Type B pancreatic cell (in vitro differentiated cells): ENCODE measurements around the gene RBCK1. TPM values are rescaled to one million over a fixed set of nuclear protein-coding genes. Genes with fewer than 3 reads are reported as not detected.
A peak's percentile ranks its signal among the peaks of the same experiment; 100 is the strongest.

Experiments
- DNase-seq: peaks from one replicate; pipeline ENCODE4 v3.0.0; 2021; ENCODE audit warnings: mixed read lengths; ENCODE audit not compliant: unreplicated experiment; ENCODE audit errors: extremely low spot score
- H3K27ac Mint-ChIP-seq: 2 replicates; pipeline ENCODE4 v1.8.0; 2021; ENCODE audit warnings: mild to moderate bottlenecking, mixed read lengths
- H3K27me3 Mint-ChIP-seq: 2 replicates; pipeline ENCODE4 v1.8.0; 2021; ENCODE audit warnings: mixed read lengths
- H3K36me3 Mint-ChIP-seq: 2 replicates; pipeline ENCODE4 v1.8.0; 2021; ENCODE audit warnings: mixed read lengths
- H3K4me1 Mint-ChIP-seq: one replicate; pipeline ENCODE4 v1.8.0; 2021; ENCODE audit warnings: mixed read lengths; ENCODE audit not compliant: unreplicated experiment
- H3K4me3 Mint-ChIP-seq: 2 replicates; pipeline ENCODE4 v1.8.0; 2021; ENCODE audit warnings: mild to moderate bottlenecking, mixed read lengths
- H3K9me3 Mint-ChIP-seq: 2 replicates; pipeline ENCODE4 v1.8.0; 2021; ENCODE audit warnings: mixed read lengths
- total RNA-seq: library from RNA; stranded (reverse); gene quantifications from 2 replicates; pipeline ENCODE4 v1.2.1, GENCODE V29; 2021; ENCODE audit warnings: low replicate concordance
- TF ChIP-seq, protein P1 (sequence below): fragments of 200-600 bp; sonication (generic); conservative IDR thresholded peaks from 2 replicates; pipeline ENCODE4 v1.5.0; 2021; ENCODE audit warnings: antibody characterized with exemption, mild to moderate bottlenecking

The RBCK1 gene
- total RNA-seq, 1 donor from 2014 or later, result 84.9 TPM

DNA sequence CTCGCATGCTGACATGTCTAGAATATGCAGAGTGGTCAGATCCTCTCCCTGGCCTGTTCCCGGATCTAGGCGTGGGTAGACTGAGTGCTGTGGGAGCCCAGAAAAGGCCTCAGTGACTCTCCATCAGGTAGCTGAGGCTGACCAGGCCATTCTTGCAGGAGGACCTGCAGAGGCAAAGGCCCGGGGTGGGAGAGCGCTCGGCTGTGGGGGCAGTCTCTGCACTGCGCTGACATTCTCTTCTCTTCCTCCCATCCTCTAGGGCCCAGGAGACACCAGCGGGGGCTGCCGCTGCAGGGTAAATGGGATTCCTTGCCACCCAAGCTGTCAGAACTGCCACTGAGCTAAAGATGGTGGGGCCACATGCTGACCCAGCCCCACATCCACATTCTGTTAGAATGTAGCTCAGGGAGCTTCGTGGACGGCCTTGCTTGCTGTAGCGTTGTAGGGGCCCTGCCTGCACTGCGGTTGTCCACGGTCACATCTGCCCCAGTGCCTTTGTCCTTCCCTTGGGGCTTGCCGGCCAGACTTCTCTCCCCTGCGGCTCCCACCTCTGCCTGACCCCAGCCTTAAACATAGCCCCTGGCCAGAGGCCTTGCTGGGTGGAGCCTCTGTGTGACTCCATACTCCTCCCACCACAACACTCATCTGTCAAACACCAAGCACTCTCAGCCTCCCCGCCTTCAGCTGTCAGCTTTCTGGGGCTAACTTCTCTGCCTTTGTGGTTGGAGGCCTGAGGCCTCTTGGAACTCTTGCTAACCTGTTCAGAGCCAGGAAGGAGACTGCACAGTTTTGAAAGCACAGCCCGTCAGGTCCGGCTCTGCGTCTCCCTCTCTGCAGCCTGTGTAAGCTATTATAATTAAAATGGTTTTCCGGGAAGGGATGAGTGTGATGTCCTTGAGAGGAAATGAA, 22.2 kb downstream of the RBCK1 start:
- Mint-ChIP-seq H3K4me3 (no peak overlapping the region), H3K27me3 (no peaks in the 10 kb centered on the region), H3K9me3 (no peaks in the 10 kb centered on the region), H3K4me1 (peaks cover 17% of the 10 kb centered on the region), H3K27ac (no peak overlapping the region), H3K36me3 (peaks cover 20% of the 10 kb centered on the region)
- TF ChIP-seq, protein P1, sequence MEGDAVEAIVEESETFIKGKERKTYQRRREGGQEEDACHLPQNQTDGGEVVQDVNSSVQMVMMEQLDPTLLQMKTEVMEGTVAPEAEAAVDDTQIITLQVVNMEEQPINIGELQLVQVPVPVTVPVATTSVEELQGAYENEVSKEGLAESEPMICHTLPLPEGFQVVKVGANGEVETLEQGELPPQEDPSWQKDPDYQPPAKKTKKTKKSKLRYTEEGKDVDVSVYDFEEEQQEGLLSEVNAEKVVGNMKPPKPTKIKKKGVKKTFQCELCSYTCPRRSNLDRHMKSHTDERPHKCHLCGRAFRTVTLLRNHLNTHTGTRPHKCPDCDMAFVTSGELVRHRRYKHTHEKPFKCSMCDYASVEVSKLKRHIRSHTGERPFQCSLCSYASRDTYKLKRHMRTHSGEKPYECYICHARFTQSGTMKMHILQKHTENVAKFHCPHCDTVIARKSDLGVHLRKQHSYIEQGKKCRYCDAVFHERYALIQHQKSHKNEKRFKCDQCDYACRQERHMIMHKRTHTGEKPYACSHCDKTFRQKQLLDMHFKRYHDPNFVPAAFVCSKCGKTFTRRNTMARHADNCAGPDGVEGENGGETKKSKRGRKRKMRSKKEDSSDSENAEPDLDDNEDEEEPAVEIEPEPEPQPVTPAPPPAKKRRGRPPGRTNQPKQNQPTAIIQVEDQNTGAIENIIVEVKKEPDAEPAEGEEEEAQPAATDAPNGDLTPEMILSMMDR, result no peak
- DNase-seq, result no peak

DNA sequence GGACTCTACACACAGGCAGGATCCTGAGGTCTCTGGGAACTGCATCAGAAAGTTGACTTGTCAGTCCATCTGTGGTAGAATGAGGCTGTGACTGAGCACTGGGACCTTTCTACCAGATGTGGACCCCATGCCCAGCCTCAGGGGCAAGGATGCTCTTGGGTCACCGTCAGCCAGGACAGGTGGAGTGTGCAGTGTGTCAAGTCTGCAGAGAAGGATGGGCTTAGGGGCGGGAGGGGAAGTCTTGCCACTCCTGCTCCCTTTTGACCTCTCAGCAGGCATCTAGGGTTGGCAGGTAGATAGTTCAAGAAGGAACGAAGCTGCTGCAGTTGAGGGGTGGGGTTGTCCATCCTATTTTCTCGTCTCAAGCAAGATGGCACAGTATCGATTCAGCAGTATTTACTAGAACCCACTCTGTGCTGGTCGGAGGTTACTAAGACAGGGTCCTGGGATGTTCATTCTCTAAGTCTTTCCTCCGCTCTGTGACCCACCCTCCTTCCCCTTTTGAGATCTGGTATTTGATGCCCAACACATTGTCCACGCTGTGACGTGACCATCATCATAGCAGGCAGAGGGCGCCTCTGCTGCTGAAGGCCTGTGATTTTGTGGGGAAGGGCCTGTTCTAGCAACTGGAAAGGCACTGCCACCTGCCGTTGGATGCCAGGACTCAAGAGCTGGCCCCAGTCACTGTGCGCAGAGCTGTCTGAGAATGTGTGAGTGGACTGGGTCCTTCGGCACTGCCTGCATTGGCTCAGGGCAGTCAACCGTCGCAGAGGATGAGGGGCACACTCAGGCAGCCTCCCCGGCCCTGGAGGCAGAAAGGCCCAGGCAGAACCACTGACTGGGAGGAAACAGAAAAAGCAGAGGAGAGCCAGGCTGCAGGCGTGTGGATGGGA, 23.2 kb downstream of the RBCK1 start:
- Mint-ChIP-seq H3K9me3 (no peaks in the 10 kb centered on the region), H3K27ac (peak overlapping the region; percentile 26), H3K4me1 (peaks cover 17% of the 10 kb centered on the region), H3K27me3 (no peaks in the 10 kb centered on the region), H3K36me3 (peaks cover 26% of the 10 kb centered on the region), H3K4me3 (no peak overlapping the region)
- DNase-seq, result no peak
- TF ChIP-seq, protein P1, result peak; percentile 73

DNA sequence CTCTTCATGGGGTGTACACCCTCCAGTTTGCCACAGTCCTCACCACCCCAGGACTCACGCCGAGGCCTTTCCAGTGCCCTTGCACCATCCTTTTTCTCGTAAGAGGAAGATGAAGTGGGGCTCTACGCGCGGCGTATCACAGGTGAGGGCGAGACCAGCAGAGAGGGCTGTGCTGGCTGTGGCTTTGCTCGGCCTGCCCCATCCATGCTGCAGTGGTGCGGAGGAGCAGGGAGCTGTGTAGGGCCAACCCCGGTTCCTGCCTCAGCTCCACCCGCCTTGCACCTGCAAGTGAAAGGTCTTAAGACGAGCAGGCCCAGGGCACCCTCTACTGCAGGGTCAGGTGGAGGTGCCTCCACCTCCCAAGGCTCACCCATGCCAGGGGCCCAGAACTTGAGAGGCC, 24.1 kb downstream of the RBCK1 start:
- H3K4me3 Mint-ChIP-seq, result no peak overlapping the region
- no peaks in the 10 kb centered on the region for H3K9me3 Mint-ChIP-seq
- no peak for DNase-seq

DNA sequence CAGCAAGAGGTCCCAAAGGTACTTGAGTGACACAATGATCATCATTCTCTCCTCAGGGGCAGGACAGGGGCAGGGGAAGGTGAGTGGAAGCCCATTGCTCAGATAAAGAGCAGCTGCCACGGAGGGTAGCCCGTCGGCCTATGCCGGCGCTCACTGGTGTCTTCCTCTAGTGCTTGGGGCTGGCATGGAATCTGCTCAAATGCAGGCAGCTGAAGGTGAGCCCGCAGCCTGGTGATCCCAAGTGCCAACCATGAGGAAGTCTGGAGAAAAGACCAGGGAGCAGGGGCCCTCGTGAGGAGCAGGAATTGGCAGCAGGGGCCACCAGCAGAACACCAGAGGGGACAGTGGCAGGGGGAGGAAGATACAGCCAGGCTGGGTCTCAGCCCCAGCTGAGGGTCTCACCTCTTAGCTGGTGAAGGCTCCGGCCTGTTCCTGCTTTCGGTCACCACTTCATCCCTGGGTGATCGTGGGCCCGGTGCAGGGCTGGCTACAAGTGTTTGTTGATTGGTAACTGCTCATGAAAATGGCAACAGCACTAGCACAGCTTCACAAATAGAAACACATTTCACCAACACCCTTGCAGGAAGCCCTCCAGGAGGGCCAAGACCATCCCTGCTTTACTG, 24.7 kb downstream of the RBCK1 start:
- Mint-ChIP-seq H3K9me3 (no peaks in the 10 kb centered on the region), H3K27me3 (no peaks in the 10 kb centered on the region), H3K27ac (no peak overlapping the region), H3K36me3 (peaks cover 23% of the 10 kb centered on the region), H3K4me3 (no peak overlapping the region), H3K4me1 (peaks cover 17% of the 10 kb centered on the region)
- TF ChIP-seq, protein P1, result no peak
- no peak for DNase-seq

More for the DNA sequence above, 24.1 kb downstream of the RBCK1 start:
- TF ChIP-seq, protein P1, result no peak
- H3K27ac Mint-ChIP-seq, result no peak overlapping the region
- peaks cover 17% of the 10 kb centered on the region for H3K4me1 Mint-ChIP-seq
- no peaks in the 10 kb centered on the region for H3K27me3 Mint-ChIP-seq
- H3K36me3 Mint-ChIP-seq, result peaks cover 23% of the 10 kb centered on the region

DNA sequence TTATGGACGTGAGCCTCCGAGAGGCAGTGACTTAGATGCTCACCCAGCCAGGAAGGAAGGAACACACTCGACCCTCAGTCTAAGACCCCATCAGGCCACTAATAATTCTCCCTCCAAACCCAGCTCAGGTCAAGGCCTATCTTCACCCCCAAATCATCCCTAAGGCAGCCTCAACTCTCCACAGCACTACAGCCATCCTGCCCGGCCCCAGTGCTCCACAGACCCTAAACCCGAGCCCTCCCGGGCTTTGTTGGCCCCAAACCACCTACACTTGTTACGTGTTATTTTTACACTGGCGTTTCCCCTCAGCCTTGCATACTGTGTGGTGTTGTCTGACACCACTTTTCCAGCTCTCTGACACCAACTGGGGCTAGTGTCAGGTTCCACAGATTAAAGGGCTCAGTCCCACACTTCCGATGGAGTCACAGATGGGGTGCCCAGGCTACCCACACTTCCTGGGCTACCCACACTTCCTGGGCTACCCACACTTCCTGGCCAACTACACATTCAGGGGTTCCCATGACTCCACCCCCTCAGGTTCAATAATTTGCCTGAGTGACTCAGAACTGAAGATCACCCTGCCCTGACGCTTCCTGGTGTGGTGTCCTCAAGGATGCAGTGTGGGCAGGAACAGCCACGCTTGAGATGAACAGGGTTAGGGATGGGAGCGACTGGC, 25.3 kb downstream of the RBCK1 start:
- H3K27ac Mint-ChIP-seq, result no peak overlapping the region
- TF ChIP-seq, protein P1, result no peak
- no peaks in the 10 kb centered on the region for H3K9me3 Mint-ChIP-seq
- DNase-seq, result no peak
- H3K4me1 Mint-ChIP-seq, result peaks cover 17% of the 10 kb centered on the region
- no peak overlapping the region for H3K4me3 Mint-ChIP-seq
- no peaks in the 10 kb centered on the region for H3K27me3 Mint-ChIP-seq
- H3K36me3 Mint-ChIP-seq, result peaks cover 23% of the 10 kb centered on the region
